ENCODE measurements around the gene MIB1.

The MIB1 gene

GRCh38 chr18:21740538-21741311, at the start of gene MIB1:
Gene MIB1, plus strand, starts transcription at chr18:21740792. Its CDS starts 792 bp downstream, at chr18:21741584.
- Histone ChIP-seq H3K27me3 (replicated peaks; ENCODE audit: insufficient read depth, low read length) (no peaks in the 10 kb centered on the region), H3K9ac (ENCODE audit: low read length) (peak within 1 kb of the TSS; percentile 97), H3K4me3 (ENCODE audit: low read length) (peak within 1 kb of the TSS; percentile 97), H3K4me2 (ENCODE audit: low read depth, low read length) (peak within 1 kb of the TSS; percentile 87), H3K9me3 (replicated peaks; ENCODE audit: insufficient read depth, low read length) (no peaks in the 10 kb centered on the region), H3K79me2 (ENCODE audit: low read length) (peaks cover 39% of the 10 kb centered on the region), H2AFZ (ENCODE audit: low read length) (peak within 1 kb of the TSS; percentile 97), H3F3A (ENCODE audit: insufficient read depth, low read length) (peaks cover 10% of the 10 kb centered on the region), H3K27ac (ENCODE audit: low read length) (peak within 1 kb of the TSS; percentile 93), H3K9me2 (replicated peaks; ENCODE audit: insufficient read depth, low read length) (no peaks in the 10 kb centered on the region), H4K20me1 (ENCODE audit: insufficient read depth, low read length) (no peaks in the 10 kb centered on the region), H3K36me3 (replicated peaks; ENCODE audit: insufficient read depth, low read length) (no peaks in the 10 kb centered on the region), H3K4me1 (ENCODE audit: low read length) (peaks cover 22% of the 10 kb centered on the region)
- no peak for TF ChIP-seq EZH2 (optimal IDR thresholded peaks at IDR 0.05; ENCODE audit: low read depth, low read length)
- no peak for TF ChIP-seq EZH2phosphoT487 (IDR thresholded peaks at IDR 0.05; ENCODE audit: low read length)
- TF ChIP-seq CTCF (IDR thresholded peaks at IDR 0.05; ENCODE audit: low read length): no peak
- DNase-seq: peak; percentile 97

- H3K4me2 ChIP-seq (ENCODE audit: low read depth, low read length): no peak overlapping the region
- no peak for DNase-seq
- H3K9ac ChIP-seq (ENCODE audit: low read length): no peak overlapping the region
- H3K79me2 ChIP-seq (ENCODE audit: low read length): peaks cover 61% of the 10 kb centered on the region
- H3K4me1 ChIP-seq (ENCODE audit: low read length): no peaks in the 10 kb centered on the region
- no peak overlapping the region for H2AFZ ChIP-seq (ENCODE audit: low read length)
- no peaks in the 10 kb centered on the region; the same call in 1 of the 2 replicates for H3K36me3 ChIP-seq (replicated peaks; ENCODE audit: insufficient read depth, low read length)
- 0 out of 2 replicates have a peak, but pooled peaks cover 2% of the 10 kb centered on the region for H3F3A ChIP-seq (ENCODE audit: insufficient read depth, low read length)
- H3K9me3 ChIP-seq (replicated peaks; ENCODE audit: insufficient read depth, low read length): no peaks in the 10 kb centered on the region
- H3K9me2 ChIP-seq (replicated peaks; ENCODE audit: insufficient read depth, low read length): no peaks in the 10 kb centered on the region
- no peaks in the 10 kb centered on the region for H3K27me3 ChIP-seq (replicated peaks; ENCODE audit: insufficient read depth, low read length)
- H4K20me1 ChIP-seq (ENCODE audit: insufficient read depth, low read length): no peaks in the 10 kb centered on the region
- TF ChIP-seq EZH2phosphoT487 (IDR thresholded peaks at IDR 0.05; ENCODE audit: low read length) (no peak), EZH2 (optimal IDR thresholded peaks at IDR 0.05; ENCODE audit: low read depth, low read length) (no peak), CTCF (IDR thresholded peaks at IDR 0.05; ENCODE audit: low read length) (no peak)
- H3K27ac ChIP-seq (ENCODE audit: low read length): no peak overlapping the region
- H3K4me3 ChIP-seq (ENCODE audit: low read length): no peak overlapping the region
Measured at GRCh38 chr18:21693322-21693721, 47.3 kb upstream of the MIB1 start.

GRCh38 chr18:21700528-21701075, 40.0 kb upstream of the MIB1 start:
- Histone ChIP-seq H3F3A (ENCODE audit: insufficient read depth, low read length) (peaks cover 21% of the 10 kb centered on the region), H3K9me3 (replicated peaks; ENCODE audit: insufficient read depth, low read length) (no peaks in the 10 kb centered on the region), H3K9ac (ENCODE audit: low read length) (no peak overlapping the region), H3K4me1 (ENCODE audit: low read length) (peaks cover 17% of the 10 kb centered on the region), H4K20me1 (ENCODE audit: insufficient read depth, low read length) (no peaks in the 10 kb centered on the region), H2AFZ (ENCODE audit: low read length) (no peak overlapping the region), H3K4me3 (ENCODE audit: low read length) (no peak overlapping the region), H3K9me2 (replicated peaks; ENCODE audit: insufficient read depth, low read length) (no peaks in the 10 kb centered on the region), H3K4me2 (ENCODE audit: low read depth, low read length) (no peak overlapping the region), H3K79me2 (ENCODE audit: low read length) (peaks cover 59% of the 10 kb centered on the region), H3K36me3 (replicated peaks; ENCODE audit: insufficient read depth, low read length) (peaks cover 5% of the 10 kb centered on the region; the same call in 1 of the 2 replicates), H3K27ac (ENCODE audit: low read length) (no peak overlapping the region), H3K27me3 (replicated peaks; ENCODE audit: insufficient read depth, low read length) (no peaks in the 10 kb centered on the region)
- DNase-seq: no peak
- TF ChIP-seq CTCF (IDR thresholded peaks at IDR 0.05; ENCODE audit: low read length) (no peak), EZH2phosphoT487 (IDR thresholded peaks at IDR 0.05; ENCODE audit: low read length) (no peak), EZH2 (optimal IDR thresholded peaks at IDR 0.05; ENCODE audit: low read depth, low read length) (no peak)

Data from MM.1S (cell line).